PC-3 (cell line): ENCODE data around the gene RGS9BP. TPM values are rescaled to one million over a fixed set of nuclear protein-coding genes. Genes with fewer than 3 reads are reported as not detected.

Source experiments
- ATAC-seq: fragments of 200-7000 bp; cut with Tn5 transposase; 2 replicates; pipeline ENCODE4 v1.9.1; 2020; ENCODE audit warnings: mild to moderate bottlenecking, moderate library complexity
- BruUV-seq: library from RNA; stranded (reverse); fragments of 400-500 nt; replicated peaks from 2 replicates; lab custom pipeline; 2021; lab: Mats Ljungman, UMichigan
- CTCF ChIA-PET: fragments of 300-600 bp; sonication (Branson Sonifier 250); formaldehyde crosslinking; loops from one replicate; lab custom pipeline; 2022; ENCODE audit warnings: antibody characterized with exemption; lab: Charles Lee
- POLR2A ChIA-PET: fragments of 300-600 bp; sonication (Branson Sonifier 250); formaldehyde crosslinking; loops from one replicate; lab custom pipeline; 2022; ENCODE audit warnings: antibody characterized with exemption; ENCODE audit not compliant: unreplicated experiment; lab: Charles Lee
- DNase-seq: peaks from one replicate; pipeline ENCODE4 v3.0.0-alpha.2; 2015
- H2AFZ ChIP-seq: fragments of 300-600 bp; sonication (generic); 2 replicates; pipeline ENCODE4 v1.6.0; 2016; ENCODE audit warnings: antibody characterized with exemption, low read length
- H3F3A ChIP-seq: fragments of 300-600 bp; sonication (generic); one replicate; pipeline ENCODE4 v1.6.0; 2017; ENCODE audit warnings: antibody characterized with exemption, low read length, control low read depth, mild to moderate bottlenecking; ENCODE audit not compliant: unreplicated experiment
- H3K27ac ChIP-seq: fragments of 300-600 bp; sonication (generic); 2 replicates; pipeline ENCODE4 v1.5.1; 2016; ENCODE audit warnings: mild to moderate bottlenecking, low read length
- H3K27me3 ChIP-seq: fragments of 300-600 bp; sonication (generic); 2 replicates; pipeline ENCODE4 v1.6.1; 2016; ENCODE audit warnings: low read length, mixed read lengths
- H3K36me3 ChIP-seq: fragments of 300-600 bp; sonication (generic); 2 replicates; pipeline ENCODE4 v1.6.1; 2016; ENCODE audit warnings: low read depth, mixed run types, low read length, mixed read lengths
- H3K4me1 ChIP-seq: fragments of 300-600 bp; sonication (generic); 2 replicates; pipeline ENCODE4 v1.5.1; 2016; ENCODE audit warnings: low read length; ENCODE audit not compliant: insufficient read depth
- H3K4me2 ChIP-seq: fragments of 300-600 bp; sonication (generic); 2 replicates; pipeline ENCODE4 v1.6.0; 2016; ENCODE audit warnings: low read length
- H3K4me3 ChIP-seq: fragments of 300-600 bp; sonication (generic); 2 replicates; pipeline ENCODE4 v1.5.1; 2016; ENCODE audit warnings: mild to moderate bottlenecking, low read length, mixed read lengths
- H3K79me2 ChIP-seq: fragments of 300-600 bp; sonication (generic); 2 replicates; pipeline ENCODE4 v1.6.1; 2017; ENCODE audit warnings: low read length, mixed read lengths
- H3K9ac ChIP-seq: fragments of 300-600 bp; sonication (generic); 2 replicates; pipeline ENCODE4 v1.6.0; 2016; ENCODE audit warnings: mild to moderate bottlenecking, low read length
- H3K9me2 ChIP-seq: fragments of 300-600 bp; sonication (generic); replicated peaks from 2 replicates; pipeline ENCODE4 v1.6.1; 2016; ENCODE audit warnings: mixed run types, low read length, mixed read lengths
- H3K9me3 ChIP-seq: fragments of 300-600 bp; sonication (generic); 2 replicates; pipeline ENCODE4 v1.6.1; 2016; ENCODE audit warnings: low read length, mixed read lengths
- H4K20me1 ChIP-seq: fragments of 300-600 bp; sonication (generic); 2 replicates; pipeline ENCODE4 v1.6.1; 2016; ENCODE audit warnings: low read length, mixed read lengths
- EZH2 ChIP-seq: fragments of 300-600 bp; sonication (generic); IDR thresholded peaks from one replicate; pipeline ENCODE4 v1.6.1; 2017; ENCODE audit warnings: antibody characterized with exemption, mild to moderate bottlenecking, low read length; ENCODE audit not compliant: unreplicated experiment
- EZH2phosphoT487 ChIP-seq: fragments of 300-600 bp; sonication (generic); IDR thresholded peaks from 2 replicates; pipeline ENCODE4 v1.6.1; 2018; ENCODE audit warnings: mild to moderate bottlenecking, antibody characterized with exemption, low read length, borderline replicate concordance
- intact Hi-C: fragments of 100-400 bp; cut with micrococcal nuclease; formaldehyde crosslinking; loops from 2 replicates; pipeline ENCODE4 v1.9.0; 2023
- total RNA-seq: library from RNA; depleted of rRNA; stranded (reverse); fragments of >200 nt; gene quantifications from 2 replicates; pipeline ENCODE4 v1.2.3, GENCODE V29; 2014
- TF ChIP-seq, protein P1 (sequence below): fragments of 300-600 bp; sonication (generic); conservative IDR thresholded peaks from 2 replicates; pipeline ENCODE4 v1.5.1; 2017; ENCODE audit warnings: antibody characterized with exemption, low read depth, mild to moderate bottlenecking, low read length

RGS9BP gene
- total RNA-seq, 1 experiment from 2014 or later: 1.6 TPM

DNA sequence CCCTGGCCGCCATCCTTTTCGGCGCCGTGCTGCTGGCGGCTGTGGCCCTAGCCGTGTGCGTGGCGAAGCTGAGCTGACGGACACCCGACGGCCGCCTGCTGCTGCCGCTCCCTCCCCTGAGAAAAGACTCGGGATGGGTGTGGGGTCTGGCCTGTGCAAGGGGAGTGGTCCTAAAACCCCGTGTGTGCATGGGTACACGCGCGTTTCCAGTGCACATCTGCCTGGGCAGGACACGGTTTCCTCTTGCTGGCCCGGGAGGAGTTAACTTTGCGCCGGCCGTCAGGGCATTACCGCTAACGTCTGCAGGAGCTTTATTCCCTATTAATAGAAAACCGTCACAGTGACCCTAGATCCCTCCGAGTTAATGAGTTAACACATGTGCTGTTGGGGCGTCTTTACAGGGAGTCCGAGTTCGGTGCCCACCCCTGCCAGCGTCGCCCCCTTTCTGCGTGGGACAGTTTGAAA lies 1.3 kb downstream of the RGS9BP start:
- DNase-seq (no peak), ATAC-seq (no peak)
- no peak overlapping the region for H2AFZ ChIP-seq
- no peak overlapping the region for H3K4me2 ChIP-seq
- H3K9ac ChIP-seq: no peak overlapping the region
- no peaks in the 10 kb centered on the region for H3K9me2 ChIP-seq
- intact Hi-C loops: no loop called here
- peaks cover 28% of the 10 kb centered on the region for H3K79me2 ChIP-seq
- no peaks in the 10 kb centered on the region for H3K9me3 ChIP-seq
- no TSS peak for BruUV-seq
- no peaks in the 10 kb centered on the region for H3F3A ChIP-seq
- POLR2A ChIA-PET: no interaction called here
- H3K4me3 ChIP-seq: no peak overlapping the region
- peaks cover 10% of the 10 kb centered on the region; the same call in 1 of the 2 replicates for H3K4me1 ChIP-seq
- H3K27me3 ChIP-seq: no peaks in the 10 kb centered on the region
- TF ChIP-seq EZH2phosphoT487: no peak
- TF ChIP-seq, protein P1, sequence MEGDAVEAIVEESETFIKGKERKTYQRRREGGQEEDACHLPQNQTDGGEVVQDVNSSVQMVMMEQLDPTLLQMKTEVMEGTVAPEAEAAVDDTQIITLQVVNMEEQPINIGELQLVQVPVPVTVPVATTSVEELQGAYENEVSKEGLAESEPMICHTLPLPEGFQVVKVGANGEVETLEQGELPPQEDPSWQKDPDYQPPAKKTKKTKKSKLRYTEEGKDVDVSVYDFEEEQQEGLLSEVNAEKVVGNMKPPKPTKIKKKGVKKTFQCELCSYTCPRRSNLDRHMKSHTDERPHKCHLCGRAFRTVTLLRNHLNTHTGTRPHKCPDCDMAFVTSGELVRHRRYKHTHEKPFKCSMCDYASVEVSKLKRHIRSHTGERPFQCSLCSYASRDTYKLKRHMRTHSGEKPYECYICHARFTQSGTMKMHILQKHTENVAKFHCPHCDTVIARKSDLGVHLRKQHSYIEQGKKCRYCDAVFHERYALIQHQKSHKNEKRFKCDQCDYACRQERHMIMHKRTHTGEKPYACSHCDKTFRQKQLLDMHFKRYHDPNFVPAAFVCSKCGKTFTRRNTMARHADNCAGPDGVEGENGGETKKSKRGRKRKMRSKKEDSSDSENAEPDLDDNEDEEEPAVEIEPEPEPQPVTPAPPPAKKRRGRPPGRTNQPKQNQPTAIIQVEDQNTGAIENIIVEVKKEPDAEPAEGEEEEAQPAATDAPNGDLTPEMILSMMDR: no peak
- no peak for TF ChIP-seq EZH2
- CTCF ChIA-PET: no interaction called here
- H3K36me3 ChIP-seq: no peaks in the 10 kb centered on the region
- no peak overlapping the region for H3K27ac ChIP-seq
- H4K20me1 ChIP-seq: peaks cover 7% of the 10 kb centered on the region; the same call in 1 of the 2 replicates

DNA sequence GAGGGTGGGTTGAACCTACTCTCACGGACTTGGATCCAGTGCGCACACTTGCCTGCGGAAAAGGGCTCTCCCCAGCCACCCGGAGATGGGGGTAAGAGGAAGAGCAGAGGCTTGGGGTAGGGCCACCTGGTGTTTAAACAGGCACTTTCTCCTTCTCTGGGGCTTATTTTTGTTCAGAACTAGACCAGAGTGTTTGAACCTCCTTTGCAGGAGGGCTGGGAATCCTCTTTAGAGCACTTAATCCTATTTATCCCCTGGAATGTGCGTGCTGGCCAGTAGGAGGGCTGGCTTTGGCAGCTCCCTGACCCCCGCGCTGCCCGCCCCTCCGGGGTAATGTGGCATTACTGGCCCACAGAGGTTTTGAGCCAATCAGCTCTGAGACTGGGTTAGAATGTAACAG lies 2.0 kb downstream of the RGS9BP start:
- H3K4me2 ChIP-seq: no peak overlapping the region
- H3F3A ChIP-seq: no peaks in the 10 kb centered on the region
- H3K36me3 ChIP-seq: no peaks in the 10 kb centered on the region
- H3K79me2 ChIP-seq: peaks cover 21% of the 10 kb centered on the region
- no peaks in the 10 kb centered on the region for H3K27me3 ChIP-seq
- no peak overlapping the region for H3K4me3 ChIP-seq
- H3K27ac ChIP-seq: no peak overlapping the region
- H3K9me3 ChIP-seq: no peaks in the 10 kb centered on the region
- peaks cover 2% of the 10 kb centered on the region; the same call in 1 of the 2 replicates for H4K20me1 ChIP-seq
- BruUV-seq: no TSS peak
- no peak overlapping the region for H2AFZ ChIP-seq
- H3K9ac ChIP-seq: no peak overlapping the region
- ATAC-seq: no peak
- DNase-seq: no peak
- CTCF ChIA-PET: no interaction called here
- POLR2A ChIA-PET: no interaction called here
- no peaks in the 10 kb centered on the region for H3K9me2 ChIP-seq
- TF ChIP-seq EZH2phosphoT487 (no peak), EZH2 (no peak)
- TF ChIP-seq, protein P1: no peak
- H3K4me1 ChIP-seq: peaks cover 14% of the 10 kb centered on the region; the same call in 1 of the 2 replicates
- intact Hi-C loops: no loop called here

DNA sequence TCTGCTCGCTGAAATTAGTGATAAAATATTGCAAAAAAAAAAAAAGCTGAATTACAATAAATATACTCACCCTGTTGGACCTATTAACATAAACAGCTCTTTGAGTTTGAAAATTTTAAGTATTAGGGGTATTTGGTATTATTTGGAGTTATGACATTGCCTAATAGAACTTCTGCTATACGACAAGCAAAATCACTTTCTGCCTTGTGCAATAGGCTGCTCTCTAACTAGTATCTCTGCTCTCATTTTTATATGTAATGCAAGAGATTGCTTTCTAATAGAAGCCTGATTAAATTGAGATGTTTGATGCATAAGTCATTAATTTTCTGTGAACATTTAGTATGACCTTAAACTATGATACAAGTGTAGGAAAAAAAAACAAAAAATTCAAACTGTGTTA lies 5.3 kb downstream of the RGS9BP start:
- no TSS peak for BruUV-seq
- no peaks in the 10 kb centered on the region for H3K9me3 ChIP-seq
- H3K9me2 ChIP-seq: no peaks in the 10 kb centered on the region
- H3K4me2 ChIP-seq: no peak overlapping the region
- H2AFZ ChIP-seq: no peak overlapping the region
- intact Hi-C loops: no loop called here
- DNase-seq: no peak
- no peaks in the 10 kb centered on the region for H3F3A ChIP-seq
- no peaks in the 10 kb centered on the region for H3K27me3 ChIP-seq
- ChIA-PET CTCF (no interaction called here), POLR2A (no interaction called here)
- no peak overlapping the region for H3K4me3 ChIP-seq
- no peaks in the 10 kb centered on the region for H4K20me1 ChIP-seq
- 0 out of 2 replicates have a peak, but pooled peaks cover 5% of the 10 kb centered on the region for H3K4me1 ChIP-seq
- TF ChIP-seq, protein P1: no peak
- TF ChIP-seq EZH2: no peak
- TF ChIP-seq EZH2phosphoT487: no peak
- no peaks in the 10 kb centered on the region for H3K36me3 ChIP-seq
- H3K9ac ChIP-seq: no peak overlapping the region
- no peak for ATAC-seq
- no peak overlapping the region for H3K27ac ChIP-seq
- no peaks in the 10 kb centered on the region for H3K79me2 ChIP-seq
